ENCODE data around the gene ELOVL6. TPM values are rescaled to one million over a fixed set of nuclear protein-coding genes. Genes with fewer than 3 reads are reported as not detected.

Gene ELOVL6
- total and polyA plus RNA-seq, 9 of the 15 experiments (the other 6 are each of a cell fraction or from before 2014, with no cell fraction given): 18.3 to 82.6 (median 46.0) TPM

GRCh38 chr4:110130576-110131358 lies 67.6 kb downstream of the ELOVL6 start:
- in situ Hi-C loops (cut with MboI) (no loop called here), intact Hi-C loops (cut with micrococcal nuclease) (no loop called here)
- CTCF ChIA-PET (ENCODE audit: low intra/inter-chr PET ratio): no interaction called here
- TF ChIP-seq RFX7 (CRISPR knock-in tag; IDR thresholded peaks at IDR 0.05): no peak
- TF ChIP-seq NR2F6 (CRISPR knock-in tag; IDR thresholded peaks at IDR 0.05): no peak
- TF ChIP-seq HDAC2 (IDR thresholded peaks at IDR 0.05): no peak
- no peak for TF ChIP-seq YY1 (IDR thresholded peaks at IDR 0.05; ENCODE audit: borderline replicate concordance in 1 of 3, control insufficient read depth in 1 of 3, extremely low read depth in 1 of 3, insufficient read depth in 3 of 3, insufficient read length in 1 of 3, insufficient replicate concordance in 2 of 3, low read depth in 1 of 3, low read length in 2 of 3)
- TF ChIP-seq SMARCA4 (IDR thresholded peaks at IDR 0.05): no peak
- no peak for TF ChIP-seq PREB (CRISPR knock-in tag; IDR thresholded peaks at IDR 0.05)
- Histone ChIP-seq H3K27me3 (ENCODE audit: control insufficient read depth in 2 of 2, insufficient read depth in 2 of 2, low read length in 2 of 2) (no peaks in the 10 kb centered on the region), H2AFZ (ENCODE audit: low read depth, low read length) (no peak overlapping the region), H3K9ac (ENCODE audit: insufficient read depth in 1 of 2, low read depth in 2 of 2, low read length in 2 of 2) (no peak overlapping the region), H3K4me2 (ENCODE audit: insufficient read depth, low read length) (no peak overlapping the region), H4K20me1 (replicated peaks; ENCODE audit: control insufficient read depth, insufficient read depth, low read length) (peaks cover 5% of the 10 kb centered on the region), H3K36me3 (ENCODE audit: control insufficient read depth, insufficient read depth, low read length) (peaks cover 54% of the 10 kb centered on the region), H3K9me1 (ENCODE audit: control insufficient read depth, insufficient read depth, low read length) (no peaks in the 10 kb centered on the region), H3K4me1 (replicated peaks in 1 of 2; ENCODE audit: control insufficient read depth in 2 of 2, insufficient read depth in 2 of 2, low read length in 2 of 2) (peaks cover 0 to 6% of the 10 kb centered on the region in 2 experiments; a peak in 2 of 5 replicates), H3K27ac (ENCODE audit: extremely low read depth, low read depth, low read length) (no peak overlapping the region), H3K79me2 (ENCODE audit: control insufficient read depth, insufficient read depth, low read length) (peaks cover 28% of the 10 kb centered on the region), H3K9me3 (replicated peaks; ENCODE audit: control insufficient read depth, insufficient read depth, low read depth, low read length) (no peaks in the 10 kb centered on the region), H3K4me3 (no peak overlapping the region)
- no peak for FAIRE-seq
- no peak for ATAC-seq
- POLR2A ChIA-PET: interaction anchor here (0.6 to 0.7 kb wide), 3 partner anchors 18 to 176 kb away, joined by 3 read pairs; no protein-coding TSS in a partner anchor
- no peak for DNase-seq (ENCODE audit: extremely low read depth in 1 of 4, low spot score in 3 of 4)
- BruUV-seq (replicated peaks): no TSS peak
- 88% methylated on average over 4 of the region's 4 CpGs for whole genome bisulfite sequencing (ENCODE audit: insufficient coverage, low coverage, missing lambda C conversion rate)
